ENCODE measurements around the gene SREBF1.

GRCh38 chr17:17820046-17820445, 16.7 kb downstream of the SREBF1 start:
- TF ChIP-seq, protein P1, sequence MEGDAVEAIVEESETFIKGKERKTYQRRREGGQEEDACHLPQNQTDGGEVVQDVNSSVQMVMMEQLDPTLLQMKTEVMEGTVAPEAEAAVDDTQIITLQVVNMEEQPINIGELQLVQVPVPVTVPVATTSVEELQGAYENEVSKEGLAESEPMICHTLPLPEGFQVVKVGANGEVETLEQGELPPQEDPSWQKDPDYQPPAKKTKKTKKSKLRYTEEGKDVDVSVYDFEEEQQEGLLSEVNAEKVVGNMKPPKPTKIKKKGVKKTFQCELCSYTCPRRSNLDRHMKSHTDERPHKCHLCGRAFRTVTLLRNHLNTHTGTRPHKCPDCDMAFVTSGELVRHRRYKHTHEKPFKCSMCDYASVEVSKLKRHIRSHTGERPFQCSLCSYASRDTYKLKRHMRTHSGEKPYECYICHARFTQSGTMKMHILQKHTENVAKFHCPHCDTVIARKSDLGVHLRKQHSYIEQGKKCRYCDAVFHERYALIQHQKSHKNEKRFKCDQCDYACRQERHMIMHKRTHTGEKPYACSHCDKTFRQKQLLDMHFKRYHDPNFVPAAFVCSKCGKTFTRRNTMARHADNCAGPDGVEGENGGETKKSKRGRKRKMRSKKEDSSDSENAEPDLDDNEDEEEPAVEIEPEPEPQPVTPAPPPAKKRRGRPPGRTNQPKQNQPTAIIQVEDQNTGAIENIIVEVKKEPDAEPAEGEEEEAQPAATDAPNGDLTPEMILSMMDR (IDR thresholded peaks at IDR 0.05) = no peak
- no peak for TF ChIP-seq POLR2A (IDR thresholded peaks at IDR 0.05)

All from tibial nerve (tissue), 3 donors.